CD4-positive, CD25-positive, alpha-beta regulatory T cell (primary cell): ENCODE results near the gene RGS17. TPM values are rescaled to one million over a fixed set of nuclear protein-coding genes. Genes with fewer than 3 reads are reported as not detected.

ENCODE experiments used
- ATAC-seq, 2 donors: fragments of 150-1000 bp; cut with Tn5 transposase; one replicate each; pipeline ENCODE4 v1.10.0; 2021; ENCODE audit warnings: low read depth in 2 of 2, moderate number of reproducible peaks in 2 of 2, moderate library complexity in 1 of 2
- DNase-seq, 3 donors: peaks; one replicate each; pipeline versions ENCODE4 v3.0.0 to v3.0.0-alpha.2; 2012 to 2022; ENCODE audit warnings: mixed read lengths in 1 of 3
- H3K27ac ChIP-seq: one replicate; pipeline ENCODE4 v1.7.0; 2013; ENCODE audit warnings: mild to moderate bottlenecking, low read length; ENCODE audit not compliant: insufficient read depth, poor library complexity, severe bottlenecking
- H3K27me3 ChIP-seq: one replicate; pipeline ENCODE4 v1.7.0; 2013; ENCODE audit warnings: low read length; ENCODE audit not compliant: control insufficient read depth, insufficient read depth
- H3K36me3 ChIP-seq: one replicate; pipeline ENCODE4 v1.7.0; 2013; ENCODE audit warnings: mild to moderate bottlenecking, low read length, moderate library complexity; ENCODE audit not compliant: control insufficient read depth, insufficient read depth
- H3K4me1 ChIP-seq: 2 replicates; pipeline ENCODE4 v1.7.0; 2013; ENCODE audit warnings: mild to moderate bottlenecking, low read length; ENCODE audit not compliant: insufficient read depth, control insufficient read depth, poor library complexity, severe bottlenecking
- H3K4me3 ChIP-seq: one replicate; pipeline ENCODE4 v1.7.0; 2013; ENCODE audit warnings: low read depth, mild to moderate bottlenecking, low read length, moderate library complexity
- H3K9me3 ChIP-seq, 2 experiments: 1 replicate in 1 of 2; 2 replicates in 1 of 2; pipeline ENCODE4 v1.7.0; 2013; ENCODE audit warnings: low read length in 2 of 2, mild to moderate bottlenecking in 1 of 2, moderate library complexity in 1 of 2; ENCODE audit not compliant: control insufficient read depth in 2 of 2
- H3K27ac Mint-ChIP-seq, 3 donors: one replicate each; pipeline ENCODE4 v1.8.0; 2020 to 2022; ENCODE audit warnings: mild to moderate bottlenecking in 3 of 3, mixed read lengths in 3 of 3, moderate library complexity in 2 of 3
- H3K27me3 Mint-ChIP-seq: one replicate; pipeline ENCODE4 v1.8.0; 2022; ENCODE audit warnings: mild to moderate bottlenecking, mixed read lengths
- H3K36me3 Mint-ChIP-seq: one replicate; pipeline ENCODE4 v1.8.0; 2020; ENCODE audit warnings: mixed read lengths
- H3K4me1 Mint-ChIP-seq, 4 donors: one replicate each; pipeline ENCODE4 v1.8.0; 2020 to 2022; ENCODE audit warnings: mixed read lengths in 4 of 4, mild to moderate bottlenecking in 1 of 4
- H3K4me3 Mint-ChIP-seq, 4 donors: one replicate each; pipeline ENCODE4 v1.8.0; 2020 to 2022; ENCODE audit warnings: mild to moderate bottlenecking in 4 of 4, mixed read lengths in 4 of 4, moderate library complexity in 3 of 4
- H3K9me3 Mint-ChIP-seq, 7 donors: one replicate each; pipeline ENCODE4 v1.8.0; 2020 to 2022; ENCODE audit warnings: mixed read lengths in 7 of 7, mild to moderate bottlenecking in 3 of 7, moderate library complexity in 2 of 7
- polyA plus RNA-seq, 4 donors: library from polyadenylated mRNA; unstranded; fragments of 300-500 nt; fragmentation: Illumina TruSeq; gene quantifications; one replicate each; pipeline ENCODE4 v1.2.3, GENCODE V29; 2021
- total RNA-seq: library from RNA; stranded (reverse); gene quantifications from one replicate; pipeline ENCODE4 v1.2.3, GENCODE V29; 2022

RGS17 gene
- total and polyA plus RNA-seq, 5 donors from 2014 or later = 0.03 TPM; not detected in 4

DNA sequence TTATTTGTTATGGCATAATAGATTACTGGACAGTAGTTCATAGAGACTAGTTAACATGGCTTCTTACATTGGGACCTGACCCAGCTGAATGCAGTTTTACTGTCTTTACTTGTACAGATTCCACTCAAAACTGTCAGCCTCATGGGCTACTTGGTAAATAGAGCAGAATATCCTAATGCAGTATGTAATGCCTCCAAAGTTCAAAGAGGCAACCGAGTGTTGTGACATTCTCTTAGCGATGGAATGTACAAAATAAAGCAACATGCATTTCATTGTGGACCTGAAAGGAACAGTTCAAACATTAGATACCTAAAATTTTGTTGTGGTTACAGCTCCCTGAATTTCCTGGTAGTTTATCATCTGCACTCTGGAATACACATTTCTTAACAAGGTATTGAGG, 29.1 kb upstream of the RGS17 start:
- no peaks in the 10 kb centered on the region for H3K27me3 ChIP-seq
- DNase-seq (no peak), ATAC-seq (no peak)
- Mint-ChIP-seq H3K27me3 (no peaks in the 10 kb centered on the region), H3K4me3 (no peak overlapping the region), H3K9me3 (no peaks in the 10 kb centered on the region), H3K27ac (no peak overlapping the region), H3K4me1 (no peaks in the 10 kb centered on the region), H3K36me3 (no peaks in the 10 kb centered on the region)
- no peaks in the 10 kb centered on the region for H3K36me3 ChIP-seq
- no peak overlapping the region for H3K27ac ChIP-seq
- H3K4me1 ChIP-seq = no peaks in the 10 kb centered on the region
- no peaks in the 10 kb centered on the region for H3K9me3 ChIP-seq
- H3K4me3 ChIP-seq = no peak overlapping the region

DNA sequence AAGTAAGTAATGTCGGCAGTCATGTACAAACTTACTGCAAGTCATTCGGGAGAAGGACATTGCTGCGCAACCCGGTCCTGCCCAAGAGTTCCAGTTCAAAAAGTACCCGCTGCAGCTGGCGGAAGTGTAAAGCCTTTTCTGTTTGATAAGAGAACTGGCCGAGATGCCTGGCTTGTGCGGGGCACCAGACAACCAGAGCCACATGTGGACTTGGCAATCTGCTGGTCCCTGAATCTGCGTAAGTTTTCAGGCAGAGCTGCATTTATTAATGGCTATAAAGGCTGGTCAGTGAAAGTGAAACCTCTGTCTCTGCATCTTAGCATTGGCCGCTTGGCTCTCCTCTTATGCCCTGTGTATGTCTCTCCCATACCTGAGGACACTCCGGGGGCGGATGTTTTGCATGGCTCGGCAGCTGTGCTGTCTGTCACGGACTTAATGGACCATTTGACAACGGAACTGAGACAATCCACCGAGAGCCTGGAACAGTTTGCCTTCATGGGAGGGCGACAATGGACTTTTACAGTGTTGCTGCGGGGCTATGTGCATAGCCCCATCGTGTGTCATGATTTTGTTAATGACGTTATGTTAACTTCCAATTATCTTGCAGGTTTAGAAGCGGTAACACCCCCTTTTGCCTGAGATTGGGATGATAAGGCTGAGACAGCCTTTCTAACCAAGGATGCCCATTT, 19.8 kb upstream of the RGS17 start:
- Histone ChIP-seq H3K4me3 (no peak overlapping the region), H3K9me3 (no peaks in the 10 kb centered on the region), H3K27me3 (no peaks in the 10 kb centered on the region), H3K36me3 (no peaks in the 10 kb centered on the region), H3K27ac (no peak overlapping the region), H3K4me1 (no peaks in the 10 kb centered on the region)
- no peaks in the 10 kb centered on the region for H3K36me3 Mint-ChIP-seq
- peaks cover 0 to 6% (median 1%) of the 10 kb centered on the region in 7 donors for H3K9me3 Mint-ChIP-seq
- peaks cover 0 to 5% (median 0%) of the 10 kb centered on the region in 4 donors for H3K4me1 Mint-ChIP-seq
- DNase-seq (no peak), ATAC-seq (no peak)
- H3K4me3 Mint-ChIP-seq = no peak overlapping the region
- H3K27ac Mint-ChIP-seq = no peak overlapping the region
- no peaks in the 10 kb centered on the region for H3K27me3 Mint-ChIP-seq

DNA sequence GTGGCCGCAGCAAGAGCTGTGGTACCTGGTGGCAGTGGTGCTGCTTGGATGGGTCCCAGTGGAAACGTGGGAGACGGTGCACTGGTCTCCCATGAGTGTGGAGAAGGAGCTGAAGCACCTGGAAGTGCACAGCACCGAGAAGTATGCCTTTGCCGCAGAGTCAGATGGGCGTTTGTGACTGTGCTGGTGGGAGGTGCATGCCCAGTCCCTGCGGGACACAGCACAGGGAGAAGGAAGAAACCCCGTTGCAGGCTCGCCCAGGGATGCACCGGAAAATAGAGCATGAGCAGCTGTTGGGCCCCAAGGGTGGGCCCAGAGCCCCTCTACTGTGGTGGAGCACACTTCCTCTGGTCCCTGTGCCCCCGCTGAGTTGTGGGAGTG, 19.3 kb upstream of the RGS17 start:
- H3K4me1 ChIP-seq = no peaks in the 10 kb centered on the region
- Mint-ChIP-seq H3K27me3 (no peaks in the 10 kb centered on the region), H3K36me3 (no peaks in the 10 kb centered on the region), H3K4me3 (no peak overlapping the region), H3K4me1 (peaks cover 0 to 5% (median 0%) of the 10 kb centered on the region in 4 donors), H3K9me3 (peaks cover 0 to 6% (median 1%) of the 10 kb centered on the region in 7 donors), H3K27ac (no peak overlapping the region)
- no peaks in the 10 kb centered on the region for H3K9me3 ChIP-seq
- H3K27ac ChIP-seq = no peak overlapping the region
- no peak overlapping the region for H3K4me3 ChIP-seq
- DNase-seq (no peak), ATAC-seq (peak in 1 of 2 donors; percentile 22)
- no peaks in the 10 kb centered on the region for H3K36me3 ChIP-seq
- H3K27me3 ChIP-seq = no peaks in the 10 kb centered on the region

DNA sequence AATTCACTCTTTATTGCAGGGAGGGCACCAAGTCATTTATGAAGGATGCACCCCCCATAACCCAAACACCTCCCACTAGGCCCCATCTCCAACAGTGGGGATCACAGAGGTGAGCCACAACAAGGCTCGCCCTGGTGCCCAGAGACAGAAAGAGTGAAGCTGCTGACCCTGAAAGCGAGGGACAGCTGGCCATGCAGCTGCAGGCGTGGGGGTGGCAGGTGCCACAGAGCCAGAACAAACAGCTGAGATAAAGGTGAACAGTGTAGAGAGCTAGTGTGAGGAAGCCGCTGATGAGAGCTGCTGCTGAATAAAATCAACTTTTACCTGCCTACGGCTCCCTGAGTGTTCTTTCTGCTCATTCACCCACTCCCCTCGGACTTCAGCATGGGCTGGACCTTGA, 18.8 kb upstream of the RGS17 start:
- H3K9me3 ChIP-seq = no peaks in the 10 kb centered on the region
- no peak overlapping the region for H3K4me3 ChIP-seq
- DNase-seq (no peak), ATAC-seq (no peak)
- no peaks in the 10 kb centered on the region for H3K27me3 ChIP-seq
- H3K27ac ChIP-seq = no peak overlapping the region
- Mint-ChIP-seq H3K36me3 (no peaks in the 10 kb centered on the region), H3K27ac (no peak overlapping the region), H3K4me1 (peaks cover 0 to 5% (median 0%) of the 10 kb centered on the region in 4 donors), H3K9me3 (peaks cover 0 to 7% (median 1%) of the 10 kb centered on the region in 7 donors), H3K4me3 (no peak overlapping the region), H3K27me3 (no peaks in the 10 kb centered on the region)
- no peaks in the 10 kb centered on the region for H3K36me3 ChIP-seq
- no peaks in the 10 kb centered on the region for H3K4me1 ChIP-seq

DNA sequence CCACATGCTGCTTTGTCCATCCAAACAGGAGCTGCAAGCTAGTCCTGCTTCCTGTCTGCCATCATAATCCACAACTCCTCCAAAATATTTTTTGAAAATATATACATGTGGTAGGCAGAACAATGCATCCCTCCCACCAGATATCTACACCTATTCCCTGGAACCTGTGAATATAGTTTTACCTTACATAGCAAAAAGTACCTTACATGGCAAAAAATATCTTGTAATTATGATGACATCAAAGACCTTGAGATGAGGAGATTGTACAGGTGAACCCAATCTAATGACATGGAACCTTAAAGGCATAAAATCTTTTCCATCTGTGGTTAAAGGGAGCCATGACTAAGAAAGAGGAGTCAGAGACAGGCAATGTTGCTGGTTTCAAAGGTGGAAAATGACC, 15.3 kb upstream of the RGS17 start:
- ATAC-seq (no peak), DNase-seq (no peak)
- no peaks in the 10 kb centered on the region for H3K4me1 ChIP-seq
- Mint-ChIP-seq H3K27ac (no peak overlapping the region), H3K9me3 (peaks cover 0 to 7% (median 2%) of the 10 kb centered on the region in 7 donors), H3K4me1 (peaks cover 0 to 5% (median 0%) of the 10 kb centered on the region in 4 donors), H3K27me3 (no peaks in the 10 kb centered on the region), H3K36me3 (no peaks in the 10 kb centered on the region), H3K4me3 (no peak overlapping the region)
- H3K4me3 ChIP-seq = no peak overlapping the region
- no peaks in the 10 kb centered on the region for H3K9me3 ChIP-seq
- no peaks in the 10 kb centered on the region for H3K27me3 ChIP-seq
- no peaks in the 10 kb centered on the region for H3K36me3 ChIP-seq
- no peak overlapping the region for H3K27ac ChIP-seq

DNA sequence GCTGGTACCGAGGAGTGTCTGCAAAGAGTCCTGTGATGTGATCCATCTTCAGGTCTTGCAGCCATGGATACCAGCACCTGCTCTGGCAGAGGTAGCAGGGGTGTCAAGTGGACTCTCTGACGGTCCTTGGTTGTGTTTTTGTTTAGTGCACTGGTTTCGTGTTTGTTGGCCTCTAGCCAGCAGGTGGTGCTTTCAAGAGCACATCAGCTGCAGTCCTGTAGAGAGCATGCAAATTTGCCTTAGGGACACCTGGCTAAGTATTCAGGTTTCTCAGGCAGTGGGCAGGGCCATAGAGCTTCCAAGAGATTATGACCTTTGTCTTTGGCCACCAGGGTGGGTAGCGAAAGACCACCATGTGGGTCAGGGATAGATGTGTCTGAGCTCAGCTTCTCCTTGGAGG, 14.5 kb upstream of the RGS17 start:
- no peaks in the 10 kb centered on the region for H3K9me3 ChIP-seq
- no peaks in the 10 kb centered on the region for H3K36me3 ChIP-seq
- Mint-ChIP-seq H3K36me3 (no peaks in the 10 kb centered on the region), H3K27me3 (no peaks in the 10 kb centered on the region), H3K9me3 (peaks cover 0 to 7% (median 2%) of the 10 kb centered on the region in 7 donors), H3K27ac (no peak overlapping the region), H3K4me3 (no peak overlapping the region), H3K4me1 (peaks cover 0 to 5% (median 0%) of the 10 kb centered on the region in 4 donors)
- H3K4me3 ChIP-seq = no peak overlapping the region
- H3K27ac ChIP-seq = no peak overlapping the region
- no peak for ATAC-seq
- DNase-seq = no peak
- no peaks in the 10 kb centered on the region for H3K4me1 ChIP-seq
- no peaks in the 10 kb centered on the region for H3K27me3 ChIP-seq

DNA sequence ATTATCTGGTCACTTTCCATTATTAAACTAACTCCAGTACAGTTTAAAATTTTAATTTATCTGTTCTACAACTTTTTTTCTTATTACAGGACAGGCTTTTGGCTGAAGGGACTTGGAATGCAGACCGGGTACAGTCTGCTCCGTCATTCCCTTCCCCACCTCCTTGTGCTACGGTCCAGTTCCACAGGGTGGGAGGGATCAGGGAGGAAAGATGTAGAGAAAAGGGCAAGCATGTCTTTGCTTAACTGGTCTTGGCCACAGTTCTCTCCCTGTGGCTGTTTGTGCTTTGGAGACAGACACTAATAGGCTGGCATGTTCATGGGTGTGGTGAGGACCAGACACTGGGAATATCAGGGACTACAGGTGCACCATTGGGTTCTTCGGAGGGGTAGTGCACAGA, 12.1 kb upstream of the RGS17 start:
- Histone ChIP-seq H3K27ac (no peak overlapping the region), H3K4me1 (no peaks in the 10 kb centered on the region), H3K9me3 (no peaks in the 10 kb centered on the region), H3K4me3 (no peak overlapping the region), H3K27me3 (no peaks in the 10 kb centered on the region), H3K36me3 (no peaks in the 10 kb centered on the region)
- ATAC-seq (no peak), DNase-seq (no peak)
- Mint-ChIP-seq H3K36me3 (no peaks in the 10 kb centered on the region), H3K9me3 (peaks cover 0 to 5% (median 0%) of the 10 kb centered on the region in 7 donors), H3K4me1 (peaks cover 0 to 3% (median 0%) of the 10 kb centered on the region in 4 donors), H3K27ac (no peak overlapping the region), H3K27me3 (no peaks in the 10 kb centered on the region), H3K4me3 (no peak overlapping the region)

DNA sequence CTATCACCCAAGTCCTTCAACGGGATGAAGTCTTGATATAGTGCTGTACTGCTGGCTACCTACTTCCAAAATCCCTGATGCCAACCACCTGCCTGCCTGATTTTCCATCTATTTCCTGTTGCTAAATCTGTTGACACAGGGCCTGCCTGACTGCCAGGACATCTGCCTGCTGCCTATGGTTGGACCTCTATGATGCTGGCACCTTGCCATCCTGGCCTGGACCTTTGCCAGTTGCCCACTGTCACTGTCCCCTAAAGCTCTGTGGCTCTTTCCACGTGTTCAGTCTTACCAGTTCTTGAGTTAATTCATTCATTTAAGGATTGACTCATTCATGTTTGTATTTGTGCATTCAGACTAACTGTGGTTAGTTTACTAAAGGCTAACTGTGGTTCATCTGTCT, 9.2 kb upstream of the RGS17 start:
- DNase-seq = no peak
- no peaks in the 10 kb centered on the region for H3K27me3 ChIP-seq
- Mint-ChIP-seq H3K4me3 (no peak overlapping the region), H3K27ac (no peak overlapping the region), H3K27me3 (no peaks in the 10 kb centered on the region), H3K9me3 (peaks cover 0 to 4% (median 0%) of the 10 kb centered on the region in 7 donors), H3K36me3 (no peaks in the 10 kb centered on the region), H3K4me1 (no peaks in the 10 kb centered on the region)
- H3K4me3 ChIP-seq = no peak overlapping the region
- no peak overlapping the region for H3K27ac ChIP-seq
- H3K4me1 ChIP-seq = no peaks in the 10 kb centered on the region
- no peaks in the 10 kb centered on the region for H3K9me3 ChIP-seq
- H3K36me3 ChIP-seq = no peaks in the 10 kb centered on the region
- ATAC-seq = no peak
